ENCODE data around the gene MFAP2.

GRCh38 chr1:16983649-16984048, 3.2 kb upstream of the MFAP2 start:
- TF ChIP-seq CTCF (IDR thresholded peaks at IDR 0.05) (no peak), EP300 (IDR thresholded peaks at IDR 0.05) (no peak), POLR2A (IDR thresholded peaks at IDR 0.05) (no peak)

Measured in tibial nerve (tissue), 4 donors.